ENCODE measurements around the gene LETMD1. TPM values are rescaled to one million over a fixed set of nuclear protein-coding genes. Genes with fewer than 3 reads are reported as not detected.

LETMD1 gene
- total and polyA plus RNA-seq, 2 of the 8 experiments (the other 6 are each of a cell fraction or from before 2014, with no cell fraction given) = 39.4 to 65.3 TPM

DNA sequence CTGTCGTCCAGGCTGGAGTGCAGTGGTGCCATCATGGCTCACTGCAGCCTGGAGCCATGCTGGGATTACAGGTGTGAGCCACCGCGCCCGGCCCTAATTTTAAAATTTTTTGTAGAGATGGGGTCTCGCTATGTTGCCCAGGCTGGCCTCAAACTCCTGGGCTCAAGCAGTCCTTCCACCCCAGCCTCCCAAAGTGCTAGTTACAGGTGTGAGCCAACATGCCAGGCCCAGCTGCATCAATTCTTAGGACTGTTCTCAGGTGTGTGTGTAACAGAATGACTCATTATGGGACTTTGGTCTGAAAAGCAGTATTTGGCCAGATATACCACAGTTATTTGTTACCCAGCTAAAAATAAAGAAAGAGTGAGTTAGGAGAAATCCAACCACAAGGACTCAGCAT is 17.4 kb downstream of the LETMD1 start (continued):
- TF ChIP-seq, protein P1, sequence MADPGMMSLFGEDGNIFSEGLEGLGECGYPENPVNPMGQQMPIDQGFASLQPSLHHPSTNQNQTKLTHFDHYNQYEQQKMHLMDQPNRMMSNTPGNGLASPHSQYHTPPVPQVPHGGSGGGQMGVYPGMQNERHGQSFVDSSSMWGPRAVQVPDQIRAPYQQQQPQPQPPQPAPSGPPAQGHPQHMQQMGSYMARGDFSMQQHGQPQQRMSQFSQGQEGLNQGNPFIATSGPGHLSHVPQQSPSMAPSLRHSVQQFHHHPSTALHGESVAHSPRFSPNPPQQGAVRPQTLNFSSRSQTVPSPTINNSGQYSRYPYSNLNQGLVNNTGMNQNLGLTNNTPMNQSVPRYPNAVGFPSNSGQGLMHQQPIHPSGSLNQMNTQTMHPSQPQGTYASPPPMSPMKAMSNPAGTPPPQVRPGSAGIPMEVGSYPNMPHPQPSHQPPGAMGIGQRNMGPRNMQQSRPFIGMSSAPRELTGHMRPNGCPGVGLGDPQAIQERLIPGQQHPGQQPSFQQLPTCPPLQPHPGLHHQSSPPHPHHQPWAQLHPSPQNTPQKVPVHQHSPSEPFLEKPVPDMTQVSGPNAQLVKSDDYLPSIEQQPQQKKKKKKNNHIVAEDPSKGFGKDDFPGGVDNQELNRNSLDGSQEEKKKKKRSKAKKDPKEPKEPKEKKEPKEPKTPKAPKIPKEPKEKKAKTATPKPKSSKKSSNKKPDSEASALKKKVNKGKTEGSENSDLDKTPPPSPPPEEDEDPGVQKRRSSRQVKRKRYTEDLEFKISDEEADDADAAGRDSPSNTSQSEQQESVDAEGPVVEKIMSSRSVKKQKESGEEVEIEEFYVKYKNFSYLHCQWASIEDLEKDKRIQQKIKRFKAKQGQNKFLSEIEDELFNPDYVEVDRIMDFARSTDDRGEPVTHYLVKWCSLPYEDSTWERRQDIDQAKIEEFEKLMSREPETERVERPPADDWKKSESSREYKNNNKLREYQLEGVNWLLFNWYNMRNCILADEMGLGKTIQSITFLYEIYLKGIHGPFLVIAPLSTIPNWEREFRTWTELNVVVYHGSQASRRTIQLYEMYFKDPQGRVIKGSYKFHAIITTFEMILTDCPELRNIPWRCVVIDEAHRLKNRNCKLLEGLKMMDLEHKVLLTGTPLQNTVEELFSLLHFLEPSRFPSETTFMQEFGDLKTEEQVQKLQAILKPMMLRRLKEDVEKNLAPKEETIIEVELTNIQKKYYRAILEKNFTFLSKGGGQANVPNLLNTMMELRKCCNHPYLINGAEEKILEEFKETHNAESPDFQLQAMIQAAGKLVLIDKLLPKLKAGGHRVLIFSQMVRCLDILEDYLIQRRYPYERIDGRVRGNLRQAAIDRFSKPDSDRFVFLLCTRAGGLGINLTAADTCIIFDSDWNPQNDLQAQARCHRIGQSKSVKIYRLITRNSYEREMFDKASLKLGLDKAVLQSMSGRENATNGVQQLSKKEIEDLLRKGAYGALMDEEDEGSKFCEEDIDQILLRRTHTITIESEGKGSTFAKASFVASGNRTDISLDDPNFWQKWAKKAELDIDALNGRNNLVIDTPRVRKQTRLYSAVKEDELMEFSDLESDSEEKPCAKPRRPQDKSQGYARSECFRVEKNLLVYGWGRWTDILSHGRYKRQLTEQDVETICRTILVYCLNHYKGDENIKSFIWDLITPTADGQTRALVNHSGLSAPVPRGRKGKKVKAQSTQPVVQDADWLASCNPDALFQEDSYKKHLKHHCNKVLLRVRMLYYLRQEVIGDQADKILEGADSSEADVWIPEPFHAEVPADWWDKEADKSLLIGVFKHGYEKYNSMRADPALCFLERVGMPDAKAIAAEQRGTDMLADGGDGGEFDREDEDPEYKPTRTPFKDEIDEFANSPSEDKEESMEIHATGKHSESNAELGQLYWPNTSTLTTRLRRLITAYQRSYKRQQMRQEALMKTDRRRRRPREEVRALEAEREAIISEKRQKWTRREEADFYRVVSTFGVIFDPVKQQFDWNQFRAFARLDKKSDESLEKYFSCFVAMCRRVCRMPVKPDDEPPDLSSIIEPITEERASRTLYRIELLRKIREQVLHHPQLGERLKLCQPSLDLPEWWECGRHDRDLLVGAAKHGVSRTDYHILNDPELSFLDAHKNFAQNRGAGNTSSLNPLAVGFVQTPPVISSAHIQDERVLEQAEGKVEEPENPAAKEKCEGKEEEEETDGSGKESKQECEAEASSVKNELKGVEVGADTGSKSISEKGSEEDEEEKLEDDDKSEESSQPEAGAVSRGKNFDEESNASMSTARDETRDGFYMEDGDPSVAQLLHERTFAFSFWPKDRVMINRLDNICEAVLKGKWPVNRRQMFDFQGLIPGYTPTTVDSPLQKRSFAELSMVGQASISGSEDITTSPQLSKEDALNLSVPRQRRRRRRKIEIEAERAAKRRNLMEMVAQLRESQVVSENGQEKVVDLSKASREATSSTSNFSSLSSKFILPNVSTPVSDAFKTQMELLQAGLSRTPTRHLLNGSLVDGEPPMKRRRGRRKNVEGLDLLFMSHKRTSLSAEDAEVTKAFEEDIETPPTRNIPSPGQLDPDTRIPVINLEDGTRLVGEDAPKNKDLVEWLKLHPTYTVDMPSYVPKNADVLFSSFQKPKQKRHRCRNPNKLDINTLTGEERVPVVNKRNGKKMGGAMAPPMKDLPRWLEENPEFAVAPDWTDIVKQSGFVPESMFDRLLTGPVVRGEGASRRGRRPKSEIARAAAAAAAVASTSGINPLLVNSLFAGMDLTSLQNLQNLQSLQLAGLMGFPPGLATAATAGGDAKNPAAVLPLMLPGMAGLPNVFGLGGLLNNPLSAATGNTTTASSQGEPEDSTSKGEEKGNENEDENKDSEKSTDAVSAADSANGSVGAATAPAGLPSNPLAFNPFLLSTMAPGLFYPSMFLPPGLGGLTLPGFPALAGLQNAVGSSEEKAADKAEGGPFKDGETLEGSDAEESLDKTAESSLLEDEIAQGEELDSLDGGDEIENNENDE (IDR thresholded peaks at IDR 0.05; ENCODE audit: insufficient replicate concordance, low read length) = no peak
- no peak for TF ChIP-seq ZNF274 (IDR thresholded peaks at IDR 0.05; ENCODE audit: borderline replicate concordance, extremely low read depth, low read length)
